HL-60/S4 treated with retinoic acid at 250 ng/mL for 4 days and 3 days (cell line): ENCODE results near the gene TEX11.
"Not testable (repeated sequence)": the region's sequence is repeated elsewhere in the genome, so short reads cannot be mapped to it uniquely, and the experiment has no call there.

Experiments used
- in situ Hi-C: fragments of 300-500 bp; cut with MboI; formaldehyde crosslinking; loops from 2 replicates; pipeline ENCODE4 v1.7.0; 2022; ENCODE audit warnings: low sequenced_read_pairs

Gene TEX11

GRCh38 chrX:70908541-70908940 lies at the start of gene TEX11:
Gene TEX11, minus strand, starts transcription at chrX:70908711. Its CDS starts 922 bp downstream, at chrX:70907789.
- in situ Hi-C loops, result no loop called here

- in situ Hi-C loops, result no loop called here
Observed at GRCh38 chrX:70954871-70955270, 46.4 kb upstream of the TEX11 start.

GRCh38 chrX:70924294-70924911 lies 15.9 kb upstream of the TEX11 start:
- in situ Hi-C loops, result no loop called here

GRCh38 chrX:70922774-70923473 lies 14.4 kb upstream of the TEX11 start:
- in situ Hi-C loops, result no loop called here

- in situ Hi-C loops, result no loop called here
Observed at GRCh38 chrX:70921709-70922352, 13.3 kb upstream of the TEX11 start.

- in situ Hi-C loops, result no loop called here
Observed at GRCh38 chrX:70916754-70917153, 8.2 kb upstream of the TEX11 start.

- in situ Hi-C loops, result no loop called here
Observed at GRCh38 chrX:70907900-70908299, 611 bp downstream of the TEX11 start.

GRCh38 chrX:70901465-70901864 lies 7.0 kb downstream of the TEX11 start:
- in situ Hi-C loops, result no loop called here

- in situ Hi-C loops, result not testable (repeated sequence)
Observed at GRCh38 chrX:70890441-70890840, 18.1 kb downstream of the TEX11 start.

- in situ Hi-C loops, result no loop called here
Observed at GRCh38 chrX:70878902-70879301, 29.6 kb downstream of the TEX11 start.

GRCh38 chrX:70852294-70852693 lies 56.2 kb downstream of the TEX11 start:
- in situ Hi-C loops, result no loop called here

- in situ Hi-C loops, result not testable (repeated sequence)
Observed at GRCh38 chrX:70844081-70844480, 64.4 kb downstream of the TEX11 start.

GRCh38 chrX:70843620-70844019 lies 64.9 kb downstream of the TEX11 start:
- in situ Hi-C loops, result not testable (repeated sequence)

GRCh38 chrX:70834589-70834988 lies 73.9 kb downstream of the TEX11 start:
- in situ Hi-C loops, result no loop called here

GRCh38 chrX:70826715-70827114 lies 81.8 kb downstream of the TEX11 start:
- in situ Hi-C loops, result no loop called here

GRCh38 chrX:70825366-70825765 lies 83.1 kb downstream of the TEX11 start:
- in situ Hi-C loops, result no loop called here

- in situ Hi-C loops, result no loop called here
Observed at GRCh38 chrX:70808942-70809940, 99.3 kb downstream of the TEX11 start.

- in situ Hi-C loops, result no loop called here
Observed at GRCh38 chrX:70806081-70806480, 102.4 kb downstream of the TEX11 start.

GRCh38 chrX:70796742-70797141 lies 111.8 kb downstream of the TEX11 start:
- in situ Hi-C loops, result not testable (repeated sequence)

GRCh38 chrX:70774223-70774622 lies 134.3 kb downstream of the TEX11 start:
- in situ Hi-C loops, result no loop called here

GRCh38 chrX:70769659-70770227 lies 138.8 kb downstream of the TEX11 start:
- in situ Hi-C loops, result no loop called here
